ENCODE results near the gene B3GNT3. TPM values are rescaled to one million over a fixed set of nuclear protein-coding genes. Genes with fewer than 3 reads are reported as not detected.

B3GNT3 gene
- total RNA-seq, 1 donor from 2014 or later: not detected

DNA sequence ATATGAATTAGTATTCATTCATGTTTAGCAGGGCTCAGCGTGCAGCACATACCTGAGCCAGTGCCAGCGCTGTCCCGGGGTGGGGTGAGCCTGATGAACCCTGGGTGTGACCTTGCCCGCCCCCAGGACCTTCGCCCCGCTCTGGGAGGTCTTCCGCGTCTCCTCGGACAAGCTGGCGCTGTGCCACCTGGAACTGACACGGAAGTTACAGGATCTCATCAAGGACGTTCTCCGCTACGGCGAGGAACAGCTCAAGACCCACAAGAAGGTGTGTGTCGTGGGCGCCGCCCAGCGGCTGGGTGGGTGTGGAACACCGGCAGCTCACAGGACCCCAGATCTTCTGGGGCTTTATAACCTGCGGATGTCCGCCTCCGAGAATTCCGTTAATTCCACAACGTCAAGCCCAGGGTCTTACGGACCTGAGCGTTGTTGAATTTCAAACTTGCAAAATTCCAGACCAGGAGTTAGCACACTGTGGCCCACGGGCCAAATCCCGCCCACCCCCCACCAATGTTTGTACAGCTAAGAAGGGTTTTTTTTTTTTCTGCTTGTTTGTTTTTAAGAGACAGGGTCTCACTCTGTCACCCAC, 28.3 kb upstream of the B3GNT3 start:
- DNase-seq: peak; percentile 57
- H3K27ac Mint-ChIP-seq: no peak overlapping the region
- no peak overlapping the region for H3K4me3 Mint-ChIP-seq
- intact Hi-C loops (cut with micrococcal nuclease): loop anchor here (1.0 to 2.0 kb wide), 4 partner anchors 11 to 160 kb away; no protein-coding TSS in a partner anchor
- peak; percentile 77 for ATAC-seq (ENCODE audit: low read depth)
- CTCF ChIA-PET: interaction anchor here (0.7 to 5.5 kb wide), 22 partner anchors 9 to 269 kb away, joined by 3 to 81 read pairs (median 6); partner anchors contain the start of genes FCHO1 and MAP1S
- H3K36me3 Mint-ChIP-seq (ENCODE audit: low read depth): peaks cover 71% of the 10 kb centered on the region
- peaks cover 23% of the 10 kb centered on the region for H3K4me1 Mint-ChIP-seq
- no peaks in the 10 kb centered on the region for H3K27me3 Mint-ChIP-seq
- TF ChIP-seq, protein P1, sequence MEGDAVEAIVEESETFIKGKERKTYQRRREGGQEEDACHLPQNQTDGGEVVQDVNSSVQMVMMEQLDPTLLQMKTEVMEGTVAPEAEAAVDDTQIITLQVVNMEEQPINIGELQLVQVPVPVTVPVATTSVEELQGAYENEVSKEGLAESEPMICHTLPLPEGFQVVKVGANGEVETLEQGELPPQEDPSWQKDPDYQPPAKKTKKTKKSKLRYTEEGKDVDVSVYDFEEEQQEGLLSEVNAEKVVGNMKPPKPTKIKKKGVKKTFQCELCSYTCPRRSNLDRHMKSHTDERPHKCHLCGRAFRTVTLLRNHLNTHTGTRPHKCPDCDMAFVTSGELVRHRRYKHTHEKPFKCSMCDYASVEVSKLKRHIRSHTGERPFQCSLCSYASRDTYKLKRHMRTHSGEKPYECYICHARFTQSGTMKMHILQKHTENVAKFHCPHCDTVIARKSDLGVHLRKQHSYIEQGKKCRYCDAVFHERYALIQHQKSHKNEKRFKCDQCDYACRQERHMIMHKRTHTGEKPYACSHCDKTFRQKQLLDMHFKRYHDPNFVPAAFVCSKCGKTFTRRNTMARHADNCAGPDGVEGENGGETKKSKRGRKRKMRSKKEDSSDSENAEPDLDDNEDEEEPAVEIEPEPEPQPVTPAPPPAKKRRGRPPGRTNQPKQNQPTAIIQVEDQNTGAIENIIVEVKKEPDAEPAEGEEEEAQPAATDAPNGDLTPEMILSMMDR (IDR thresholded peaks at IDR 0.05): no peak
- no peaks in the 10 kb centered on the region for H3K9me3 Mint-ChIP-seq
- POLR2A ChIA-PET: interaction anchor here (0.5 to 2.4 kb wide), 16 partner anchors 9 to 1902 kb away, joined by 3 to 17 read pairs (median 5); partner anchors contain the start of genes AP1M1, FCHO1, JAK3 and MAP1S

DNA sequence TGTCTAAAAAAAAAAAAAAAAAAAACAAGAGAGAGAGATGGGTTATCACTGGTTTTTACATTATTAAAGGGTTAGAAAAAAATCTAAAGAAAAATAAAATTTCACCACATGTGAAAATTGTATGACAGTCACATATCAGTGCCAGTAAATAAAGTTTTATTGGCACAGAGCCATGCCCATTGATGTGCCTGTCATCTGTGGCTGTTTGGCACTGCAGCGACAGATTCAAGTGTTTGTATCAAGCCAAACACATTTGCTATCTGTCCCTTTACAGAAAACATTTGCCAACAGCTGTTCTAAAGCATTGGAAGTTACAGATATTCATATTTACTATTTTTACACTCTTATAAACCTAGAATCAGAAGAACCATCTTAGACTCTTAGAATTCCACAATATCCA, 27.4 kb upstream of the B3GNT3 start:
- Mint-ChIP-seq H3K4me1 (peaks cover 21% of the 10 kb centered on the region), H3K36me3 (ENCODE audit: low read depth) (peaks cover 76% of the 10 kb centered on the region), H3K9me3 (no peaks in the 10 kb centered on the region), H3K4me3 (no peak overlapping the region), H3K27ac (no peak overlapping the region), H3K27me3 (no peaks in the 10 kb centered on the region)
- TF ChIP-seq, protein P1 (IDR thresholded peaks at IDR 0.05): no peak
- DNase-seq (no peak), ATAC-seq (ENCODE audit: low read depth) (no peak)
- POLR2A ChIA-PET: interaction anchor here (0.5 to 1.9 kb wide), 6 partner anchors 8 to 232 kb away, joined by 3 to 17 read pairs (median 4); no protein-coding TSS in a partner anchor
- CTCF ChIA-PET: interaction anchor here (0.6 to 5.5 kb wide), 9 partner anchors 9 to 161 kb away, joined by 3 to 81 read pairs (median 10); partner anchors contain the start of genes FCHO1 and MAP1S
- intact Hi-C loops (cut with micrococcal nuclease): loop anchor here (2.0 kb wide), 1 partner anchor 161 kb away; no protein-coding TSS in a partner anchor

DNA sequence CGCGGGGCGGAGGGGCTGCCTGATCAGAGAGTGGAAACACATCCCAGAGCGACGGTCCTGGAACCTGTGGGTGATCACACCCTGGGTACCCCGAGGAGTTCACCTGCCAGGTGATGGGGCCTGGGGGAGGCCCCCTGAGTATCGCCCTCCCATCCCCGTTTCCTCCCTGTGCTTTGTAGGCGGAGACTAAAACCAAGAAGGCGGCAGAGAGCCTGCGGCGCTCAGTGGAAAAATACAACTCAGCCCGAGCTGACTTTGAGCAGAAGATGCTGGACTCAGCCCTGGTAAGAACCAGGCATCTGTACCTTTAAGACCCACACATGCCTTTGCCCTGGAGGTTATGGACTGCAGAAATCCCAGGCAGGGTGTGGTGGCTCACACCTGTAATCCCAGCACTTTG, 24.3 kb upstream of the B3GNT3 start:
- H3K27me3 Mint-ChIP-seq: no peaks in the 10 kb centered on the region
- TF ChIP-seq, protein P1 (IDR thresholded peaks at IDR 0.05): no peak
- H3K4me3 Mint-ChIP-seq: no peak overlapping the region
- no peak for ATAC-seq (ENCODE audit: low read depth)
- ChIA-PET POLR2A (interaction anchor here (0.7 kb wide), 1 partner anchor 232 kb away, joined by 3 read pairs; no protein-coding TSS in a partner anchor), CTCF (no interaction called here)
- DNase-seq: no peak
- H3K4me1 Mint-ChIP-seq: peaks cover 20% of the 10 kb centered on the region
- intact Hi-C loops (cut with micrococcal nuclease): no loop called here
- peaks cover 72% of the 10 kb centered on the region for H3K36me3 Mint-ChIP-seq (ENCODE audit: low read depth)
- H3K27ac Mint-ChIP-seq: no peak overlapping the region
- no peaks in the 10 kb centered on the region for H3K9me3 Mint-ChIP-seq

DNA sequence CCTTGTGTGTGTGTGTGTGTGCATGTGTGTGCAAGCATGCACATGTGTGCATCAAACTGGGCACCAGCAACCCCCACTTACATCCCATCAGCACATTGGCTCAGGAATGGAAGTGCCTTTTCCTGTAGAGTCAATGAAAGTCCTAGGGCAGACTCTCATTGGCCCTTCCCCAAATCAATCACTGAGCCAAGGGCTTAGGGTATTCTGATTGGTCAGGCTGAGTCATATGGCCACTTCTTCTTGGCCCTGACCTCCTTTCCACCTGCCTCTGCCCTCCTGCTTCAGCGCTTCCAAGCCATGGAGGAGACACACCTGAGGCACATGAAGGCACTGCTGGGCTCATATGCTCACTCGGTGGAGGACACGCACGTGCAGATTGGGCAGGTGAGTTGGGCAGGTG, 22.8 kb upstream of the B3GNT3 start:
- Mint-ChIP-seq H3K4me1 (peaks cover 27% of the 10 kb centered on the region), H3K36me3 (ENCODE audit: low read depth) (peaks cover 70% of the 10 kb centered on the region), H3K9me3 (no peaks in the 10 kb centered on the region), H3K27ac (no peak overlapping the region), H3K4me3 (no peak overlapping the region), H3K27me3 (no peaks in the 10 kb centered on the region)
- DNase-seq: no peak
- intact Hi-C loops (cut with micrococcal nuclease): no loop called here
- ChIA-PET POLR2A (interaction anchor here (1.2 to 1.3 kb wide), 3 partner anchors 17 to 75 kb away, joined by 3 to 8 read pairs (median 6); partner anchors contain the start of genes FCHO1 and JAK3), CTCF (no interaction called here)
- ATAC-seq (ENCODE audit: low read depth): no peak
- TF ChIP-seq, protein P1 (IDR thresholded peaks at IDR 0.05): no peak
